Osteoblast (primary cell): Measurements from ENCODE around the gene CTCF. TPM values are rescaled to one million over a fixed set of nuclear protein-coding genes. Genes with fewer than 3 reads are reported as not detected.
A peak's percentile ranks its signal among the peaks of the same experiment; 100 is the strongest.

ENCODE experiments used
- DNase-seq: peaks from one replicate; pipeline ENCODE4 v3.0.0; 2011; ENCODE audit warnings: low spot score, mixed read lengths; ENCODE audit not compliant: insufficient read length; ENCODE audit errors: missing footprints
- H2AFZ ChIP-seq: 2 replicates; pipeline ENCODE4 v1.6.0; 2011; ENCODE audit warnings: mild to moderate bottlenecking, low read length
- H3K27ac ChIP-seq: 2 replicates; pipeline ENCODE4 v1.5.1; 2011; ENCODE audit warnings: mild to moderate bottlenecking, low read depth, low read length, moderate library complexity
- H3K27me3 ChIP-seq: 2 replicates; pipeline ENCODE4 v1.6.0; 2012; ENCODE audit warnings: mild to moderate bottlenecking, control low read depth, inconsistent platforms, low read length, moderate library complexity; ENCODE audit not compliant: insufficient read depth
- H3K36me3 ChIP-seq: 2 replicates; pipeline ENCODE4 v1.5.1; 2011; ENCODE audit warnings: mild to moderate bottlenecking, low read length, control low read depth, moderate library complexity; ENCODE audit not compliant: insufficient read depth
- H3K4me1 ChIP-seq: 2 replicates; pipeline ENCODE4 v1.5.1; 2011; ENCODE audit warnings: mild to moderate bottlenecking, low read length, control low read depth, moderate library complexity; ENCODE audit not compliant: insufficient read depth
- H3K4me2 ChIP-seq: 2 replicates; pipeline ENCODE4 v1.6.0; 2011; ENCODE audit warnings: mild to moderate bottlenecking, low read length; ENCODE audit not compliant: insufficient read depth
- H3K4me3 ChIP-seq: fragments of 200-600 bp; sonication (generic); 3 replicates; pipeline ENCODE4 v1.5.1; 2012; ENCODE audit warnings: mild to moderate bottlenecking, low read length, inconsistent platforms; ENCODE audit not compliant: insufficient read depth
- H3K79me2 ChIP-seq: 2 replicates; pipeline ENCODE4 v1.6.0; 2012; ENCODE audit warnings: mild to moderate bottlenecking, low read length, control low read depth, inconsistent platforms; ENCODE audit not compliant: insufficient read depth
- H3K9me3 ChIP-seq: 2 replicates; pipeline ENCODE4 v1.5.1; 2011; ENCODE audit warnings: low read depth, low read length, control low read depth
- H4K20me1 ChIP-seq: 2 replicates; pipeline ENCODE4 v1.6.0; 2012; ENCODE audit warnings: mild to moderate bottlenecking, low read length, control low read depth; ENCODE audit not compliant: insufficient read depth
- CTCF ChIP-seq: IDR thresholded peaks from 2 replicates; pipeline ENCODE4 v1.5.1; 2011; ENCODE audit warnings: mild to moderate bottlenecking, low read depth, low read length, moderate library complexity; ENCODE audit errors: extremely low read depth
- total RNA-seq: library from RNA; depleted of rRNA; stranded (reverse); fragments of >200 nt; gene quantifications from 2 replicates; pipeline ENCODE4 v1.2.3, GENCODE V29; 2012

The CTCF gene
- total RNA-seq, 1 donor: 29.3 TPM

- no peaks in the 10 kb centered on the region for H3K27me3 ChIP-seq
- no peak overlapping the region for H3K27ac ChIP-seq
- peaks cover 4% of the 10 kb centered on the region for H4K20me1 ChIP-seq
- H3K4me3 ChIP-seq: no peak overlapping the region
- H3K79me2 ChIP-seq: peaks cover 60% of the 10 kb centered on the region
- no peak for TF ChIP-seq CTCF
- H3K4me2 ChIP-seq: no peak overlapping the region
- no peaks in the 10 kb centered on the region for H3K9me3 ChIP-seq
- H3K4me1 ChIP-seq: no peaks in the 10 kb centered on the region
- no peak overlapping the region for H2AFZ ChIP-seq
- DNase-seq: peak; percentile 54
- peaks cover under 1% of the 10 kb centered on the region for H3K36me3 ChIP-seq
These were observed 43.3 kb downstream of the CTCF start for GRCh38 chr16:67605641-67606040.

GRCh38 chr16:67606632-67607031 lies 44.3 kb downstream of the CTCF start:
- Histone ChIP-seq H3K36me3 (peaks cover 10% of the 10 kb centered on the region), H3K9me3 (no peaks in the 10 kb centered on the region), H3K4me2 (no peak overlapping the region), H4K20me1 (peaks cover 4% of the 10 kb centered on the region), H3K4me3 (no peak overlapping the region), H3K27me3 (no peaks in the 10 kb centered on the region), H3K79me2 (peaks cover 56% of the 10 kb centered on the region), H2AFZ (no peak overlapping the region), H3K27ac (no peak overlapping the region), H3K4me1 (no peaks in the 10 kb centered on the region)
- DNase-seq: no peak
- TF ChIP-seq CTCF: no peak

- H3K27me3 ChIP-seq: no peaks in the 10 kb centered on the region
- no peak for TF ChIP-seq CTCF
- no peak overlapping the region for H3K4me3 ChIP-seq
- peak; percentile 54 for DNase-seq
- no peaks in the 10 kb centered on the region for H3K4me1 ChIP-seq
- peaks cover 4% of the 10 kb centered on the region for H4K20me1 ChIP-seq
- no peaks in the 10 kb centered on the region for H3K9me3 ChIP-seq
- no peak overlapping the region for H3K27ac ChIP-seq
- H3K4me2 ChIP-seq: no peak overlapping the region
- H3K79me2 ChIP-seq: peaks cover 40% of the 10 kb centered on the region
- no peak overlapping the region for H2AFZ ChIP-seq
- H3K36me3 ChIP-seq: peaks cover 21% of the 10 kb centered on the region
These were observed 46.0 kb downstream of the CTCF start for GRCh38 chr16:67608364-67608763.

GRCh38 chr16:67613808-67614207 lies 51.5 kb downstream of the CTCF start:
- Histone ChIP-seq H3K4me3 (no peak overlapping the region), H3K36me3 (peaks cover 37% of the 10 kb centered on the region), H3K4me2 (no peak overlapping the region), H2AFZ (no peak overlapping the region), H4K20me1 (no peaks in the 10 kb centered on the region), H3K9me3 (no peaks in the 10 kb centered on the region), H3K79me2 (peaks cover 10% of the 10 kb centered on the region), H3K27ac (no peak overlapping the region), H3K4me1 (no peaks in the 10 kb centered on the region), H3K27me3 (no peaks in the 10 kb centered on the region)
- DNase-seq: no peak
- TF ChIP-seq CTCF: no peak
